CD14-positive monocyte (primary cell): Measurements from ENCODE around the gene MCCC2. TPM values are rescaled to one million over a fixed set of nuclear protein-coding genes. Genes with fewer than 3 reads are reported as not detected.

ENCODE experiments used
- DNase-seq, 3 donors: peaks; one replicate each; pipeline ENCODE4 v3.0.0-alpha.2; 2011 to 2022
- H2AFZ ChIP-seq: 2 replicates; pipeline ENCODE4 v1.6.0; 2012; ENCODE audit warnings: mild to moderate bottlenecking, low read depth, low read length, inconsistent platforms; ENCODE audit not compliant: insufficient read depth, poor library complexity, severe bottlenecking
- H3K27ac ChIP-seq, 2 donors: 1 replicate in 1 of 2; 2 replicates in 1 of 2; pipeline ENCODE4 v1.5.1; 2012 to 2013; ENCODE audit warnings: low read length in 2 of 2, control low read depth in 1 of 2, inconsistent platforms in 1 of 2, low read depth in 1 of 2, mild to moderate bottlenecking in 1 of 2
- H3K27me3 ChIP-seq, 2 donors: one replicate each; pipeline versions ENCODE4 v1.6.0 to v1.6.1; 2011 to 2013; ENCODE audit warnings: low read length in 2 of 2; ENCODE audit not compliant: control insufficient read depth in 2 of 2, insufficient read depth in 2 of 2
- H3K36me3 ChIP-seq, 2 donors: replicated peaks in 1 of 2; 1 replicate in 1 of 2; 2 replicates in 1 of 2; pipeline versions ENCODE4 v1.5.1 to v1.6.1; 2012 to 2013; ENCODE audit warnings: low read length in 2 of 2, control low read depth in 1 of 2, inconsistent platforms in 1 of 2, mild to moderate bottlenecking in 1 of 2; ENCODE audit not compliant: insufficient read depth in 2 of 2, control insufficient read depth in 1 of 2
- H3K4me1 ChIP-seq, 2 donors: 1 replicate in 1 of 2; 2 replicates in 1 of 2; pipeline versions ENCODE4 v1.5.1 to v1.6.1; 2012 to 2013; ENCODE audit warnings: low read length in 2 of 2, control low read depth in 1 of 2, inconsistent platforms in 1 of 2, mild to moderate bottlenecking in 1 of 2, moderate library complexity in 1 of 2; ENCODE audit not compliant: insufficient read depth in 2 of 2, control insufficient read depth in 1 of 2
- H3K4me2 ChIP-seq: replicated peaks from 2 replicates; pipeline ENCODE3; 2012; ENCODE audit warnings: low read length, moderate library complexity, mild to moderate bottlenecking; ENCODE audit not compliant: poor library complexity, severe bottlenecking; ENCODE audit errors: extremely low read depth
- H3K4me3 ChIP-seq, 3 experiments: fragments of 200-600 bp in 1 of 3; sonication (generic) in 1 of 3; replicated peaks in 1 of 3; 1 replicate in 2 of 3; 2 replicates in 1 of 3; pipeline ENCODE4 v1.5.1; 2011 to 2013; ENCODE audit warnings: low read length in 3 of 3, mild to moderate bottlenecking in 3 of 3, control low read depth in 2 of 3, low read depth in 2 of 3, inconsistent platforms in 1 of 3, moderate library complexity in 1 of 3
- H3K79me2 ChIP-seq: 2 replicates; pipeline ENCODE4 v1.6.0; 2012; ENCODE audit warnings: mild to moderate bottlenecking, control low read depth, inconsistent platforms, low read length, moderate library complexity; ENCODE audit not compliant: insufficient read depth
- H3K9ac ChIP-seq: 2 replicates; pipeline ENCODE4 v1.6.0; 2017; ENCODE audit warnings: low read length, mild to moderate bottlenecking; ENCODE audit not compliant: insufficient read depth, poor library complexity, severe bottlenecking
- H3K9me3 ChIP-seq, 2 donors: replicated peaks in 1 of 2; 1 replicate in 1 of 2; 2 replicates in 1 of 2; pipeline versions ENCODE4 v1.5.1 to v1.6.1; 2012 to 2013; ENCODE audit warnings: low read length in 2 of 2, control low read depth in 1 of 2; ENCODE audit not compliant: control insufficient read depth in 1 of 2, insufficient read depth in 1 of 2
- H4K20me1 ChIP-seq: 2 replicates; pipeline ENCODE4 v1.6.0; 2012; ENCODE audit warnings: mild to moderate bottlenecking, low read length, control low read depth, moderate library complexity; ENCODE audit not compliant: insufficient read depth
- H3K27ac Mint-ChIP-seq, 7 donors: one replicate each; pipeline ENCODE4 v1.8.0; 2020; ENCODE audit warnings: mild to moderate bottlenecking in 7 of 7, mixed read lengths in 7 of 7, moderate library complexity in 6 of 7, inconsistent platforms in 2 of 7
- H3K27me3 Mint-ChIP-seq, 3 donors: one replicate each; pipeline ENCODE4 v1.8.0; 2021 to 2022; ENCODE audit warnings: low read depth in 3 of 3, mild to moderate bottlenecking in 3 of 3, mixed read lengths in 3 of 3, moderate library complexity in 3 of 3, inconsistent platforms in 1 of 3
- H3K36me3 Mint-ChIP-seq, 2 donors: one replicate each; pipeline ENCODE4 v1.8.0; 2020; ENCODE audit warnings: mixed read lengths in 2 of 2, inconsistent platforms in 1 of 2, mild to moderate bottlenecking in 1 of 2
- H3K4me1 Mint-ChIP-seq: one replicate; pipeline ENCODE4 v1.8.0; 2020; ENCODE audit warnings: mild to moderate bottlenecking, mixed read lengths
- H3K4me3 Mint-ChIP-seq, 2 donors: one replicate each; pipeline ENCODE4 v1.8.0; 2020; ENCODE audit warnings: mild to moderate bottlenecking in 2 of 2, mixed read lengths in 2 of 2, moderate library complexity in 1 of 2
- H3K9me3 Mint-ChIP-seq, 7 donors: one replicate each; pipeline ENCODE4 v1.8.0; 2020 to 2022; ENCODE audit warnings: mixed read lengths in 7 of 7, mild to moderate bottlenecking in 6 of 7, moderate library complexity in 6 of 7, inconsistent platforms in 2 of 7
- WGBS: methylation state at CpG from one replicate; pipeline ENCODE4 v1.1.5; 2013; ENCODE audit warnings: missing lambda C conversion rate; ENCODE audit not compliant: insufficient coverage; 5-methylcytosine and 5-hydroxymethylcytosine counted together
- intact Hi-C, 2 donors: fragments of 100-400 bp; cut with micrococcal nuclease; formaldehyde crosslinking; loops; one replicate each; pipeline versions ENCODE4 v1.15.0 to v1.15.1; 2023
- polyA plus RNA-seq, 3 donors: library from polyadenylated mRNA; depleted of rRNA in 1 of 3; unstranded in 2 of 3; stranded (reverse) in 1 of 3; fragments of 300-500 nt in 2 of 3; fragments of >200 nt in 1 of 3; fragmentation: Illumina TruSeq in 2 of 3; gene quantifications; 1 replicate in 2 of 3; 2 replicates in 1 of 3; pipeline ENCODE4 v1.2.3, GENCODE V29; 2012 to 2021
- small RNA-seq: library from RNA; depleted of rRNA; stranded (forward); fragments of <200 nt; gene quantifications from one replicate; pipeline ENCODE3, GENCODE V24; 2012; ENCODE audit warnings: low read depth; ENCODE audit not compliant: insufficient read length
- TF ChIP-seq, protein P1 (sequence below): fragments of 200-600 bp; IDR thresholded peaks from one replicate; pipeline ENCODE4 v1.8.0; 2022; ENCODE audit warnings: antibody characterized with exemption, mild to moderate bottlenecking

MCCC2 gene
- polyA plus RNA-seq, 3 donors = 15.4 to 21.9 (median 16.5) TPM

DNA sequence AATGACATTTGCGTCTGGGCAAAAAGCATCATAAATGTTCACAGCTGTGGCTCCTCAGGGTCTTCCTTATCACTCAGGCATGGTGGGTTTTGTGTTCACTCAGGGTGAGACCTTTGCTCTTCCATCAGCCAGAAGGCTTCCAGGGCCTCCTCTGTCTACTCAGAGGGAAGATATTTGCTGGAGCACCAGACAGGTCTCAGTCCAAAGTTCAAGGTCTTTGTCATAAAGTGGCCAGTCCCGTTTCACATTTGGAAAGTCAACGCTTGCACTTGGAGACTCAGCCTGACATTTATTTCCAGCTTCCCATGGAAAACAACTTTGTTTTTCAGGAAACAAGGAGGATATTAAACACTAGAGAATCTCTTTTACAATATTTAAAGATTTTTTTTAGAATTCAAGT lies 119.8 kb downstream of the MCCC2 start:
- Histone ChIP-seq H3K9me3 (no peaks in the 10 kb centered on the region), H2AFZ (no peak overlapping the region)

More for the DNA sequence above, 119.8 kb downstream of the MCCC2 start:
- Histone ChIP-seq H4K20me1 (no peaks in the 10 kb centered on the region), H3K36me3 (no peaks in the 10 kb centered on the region), H3K9ac (no peak overlapping the region), H3K27ac (no peak overlapping the region), H3K4me2 (no peak overlapping the region), H3K79me2 (no peaks in the 10 kb centered on the region), H3K4me3 (no peak overlapping the region), H3K4me1 (no peaks in the 10 kb centered on the region), H3K27me3 (peaks cover 0 to 2% of the 10 kb centered on the region in 2 donors)
- TF ChIP-seq, protein P1, sequence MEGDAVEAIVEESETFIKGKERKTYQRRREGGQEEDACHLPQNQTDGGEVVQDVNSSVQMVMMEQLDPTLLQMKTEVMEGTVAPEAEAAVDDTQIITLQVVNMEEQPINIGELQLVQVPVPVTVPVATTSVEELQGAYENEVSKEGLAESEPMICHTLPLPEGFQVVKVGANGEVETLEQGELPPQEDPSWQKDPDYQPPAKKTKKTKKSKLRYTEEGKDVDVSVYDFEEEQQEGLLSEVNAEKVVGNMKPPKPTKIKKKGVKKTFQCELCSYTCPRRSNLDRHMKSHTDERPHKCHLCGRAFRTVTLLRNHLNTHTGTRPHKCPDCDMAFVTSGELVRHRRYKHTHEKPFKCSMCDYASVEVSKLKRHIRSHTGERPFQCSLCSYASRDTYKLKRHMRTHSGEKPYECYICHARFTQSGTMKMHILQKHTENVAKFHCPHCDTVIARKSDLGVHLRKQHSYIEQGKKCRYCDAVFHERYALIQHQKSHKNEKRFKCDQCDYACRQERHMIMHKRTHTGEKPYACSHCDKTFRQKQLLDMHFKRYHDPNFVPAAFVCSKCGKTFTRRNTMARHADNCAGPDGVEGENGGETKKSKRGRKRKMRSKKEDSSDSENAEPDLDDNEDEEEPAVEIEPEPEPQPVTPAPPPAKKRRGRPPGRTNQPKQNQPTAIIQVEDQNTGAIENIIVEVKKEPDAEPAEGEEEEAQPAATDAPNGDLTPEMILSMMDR = no peak
- 100% methylated on average over 1 of the region's 3 CpGs for WGBS
- H3K27me3 Mint-ChIP-seq = peaks cover 0 to 3% (median 2%) of the 10 kb centered on the region in 3 donors
- no peak overlapping the region for H3K4me3 Mint-ChIP-seq
- no peaks in the 10 kb centered on the region for H3K4me1 Mint-ChIP-seq
- H3K9me3 Mint-ChIP-seq = peaks cover 0 to 1% (median 0%) of the 10 kb centered on the region in 7 donors
- intact Hi-C loops = no loop called here
- no peak overlapping the region for H3K27ac Mint-ChIP-seq
- no peak for DNase-seq
- H3K36me3 Mint-ChIP-seq = no peaks in the 10 kb centered on the region

Small RNA genes within 50 kb of the gene (small RNA-seq; reads per million reads assigned to genes)
- not detected for gene HMGN1P12

Other genes starting within 250 kb of the MCCC2 start
- gene BDP1, start 131.7 kb upstream of the MCCC2 start, polyA plus RNA-seq = 1 to 10 TPM; 2.0 to 6.6 (median 2.7) TPM
- not detected for gene CARTPT, start 131.9 kb downstream of the MCCC2 start, polyA plus RNA-seq